G401.6 (cell line): Measurements from ENCODE around the gene LMNA.
A peak's percentile ranks its signal among the peaks of the same experiment; 100 is the strongest.
"Not testable (repeated sequence)": the region's sequence is repeated elsewhere in the genome, so short reads cannot be mapped to it uniquely, and the experiment has no call there.

ENCODE experiments used
- FAIRE-seq: peaks from 2 replicates; lab custom pipeline; 2012; peaks lifted over from hg19 to GRCh38; lab: Jason Lieb, UNC

Gene LMNA

GRCh38 chr1:156122086-156122485 is 7.6 kb downstream of the LMNA start:
- FAIRE-seq: no peak

GRCh38 chr1:156122519-156123355 is 8.2 kb downstream of the LMNA start:
- FAIRE-seq: no peak

DNA sequence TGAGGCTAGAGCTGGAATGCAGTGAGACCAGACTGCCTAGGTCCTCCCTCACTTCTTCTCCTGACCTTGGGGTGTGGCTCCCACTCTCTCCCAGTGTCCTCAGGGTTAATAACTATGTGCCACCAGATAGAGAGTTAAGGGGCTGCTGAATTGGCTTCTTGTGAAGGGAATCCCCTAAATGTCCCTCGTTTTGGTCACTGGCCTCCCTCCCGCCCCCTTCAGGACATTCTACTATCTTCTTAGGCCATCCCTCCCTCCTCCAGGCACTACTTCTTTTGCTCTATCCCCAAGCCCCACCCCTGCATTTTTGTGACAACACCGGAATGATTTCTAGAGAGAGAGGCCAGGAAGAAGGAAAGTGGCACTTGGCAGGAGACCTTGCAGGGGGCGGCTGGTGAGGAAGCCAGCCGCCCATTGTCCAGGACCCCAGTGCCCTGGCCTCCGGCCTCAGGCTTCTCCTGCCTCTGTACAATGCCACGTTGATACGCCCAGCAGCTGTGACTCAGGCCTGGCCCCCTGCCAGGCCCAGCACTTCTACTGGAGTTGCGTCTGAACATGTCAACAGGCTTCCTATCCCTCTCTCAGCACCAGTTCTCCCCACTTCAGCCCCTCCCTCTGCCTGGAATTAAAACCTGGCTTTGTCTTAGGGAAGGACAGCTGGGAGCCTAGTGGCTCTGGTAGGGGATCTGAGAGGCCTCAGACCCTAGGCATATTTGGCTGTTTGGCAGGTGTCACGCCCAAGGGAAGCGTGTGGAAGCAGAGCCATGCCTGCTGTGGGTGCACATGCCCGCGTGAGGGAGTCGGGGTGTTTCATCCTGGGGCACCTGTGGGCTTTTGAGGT is 9.1 kb downstream of the LMNA start:
- peak; percentile 3 for FAIRE-seq

DNA sequence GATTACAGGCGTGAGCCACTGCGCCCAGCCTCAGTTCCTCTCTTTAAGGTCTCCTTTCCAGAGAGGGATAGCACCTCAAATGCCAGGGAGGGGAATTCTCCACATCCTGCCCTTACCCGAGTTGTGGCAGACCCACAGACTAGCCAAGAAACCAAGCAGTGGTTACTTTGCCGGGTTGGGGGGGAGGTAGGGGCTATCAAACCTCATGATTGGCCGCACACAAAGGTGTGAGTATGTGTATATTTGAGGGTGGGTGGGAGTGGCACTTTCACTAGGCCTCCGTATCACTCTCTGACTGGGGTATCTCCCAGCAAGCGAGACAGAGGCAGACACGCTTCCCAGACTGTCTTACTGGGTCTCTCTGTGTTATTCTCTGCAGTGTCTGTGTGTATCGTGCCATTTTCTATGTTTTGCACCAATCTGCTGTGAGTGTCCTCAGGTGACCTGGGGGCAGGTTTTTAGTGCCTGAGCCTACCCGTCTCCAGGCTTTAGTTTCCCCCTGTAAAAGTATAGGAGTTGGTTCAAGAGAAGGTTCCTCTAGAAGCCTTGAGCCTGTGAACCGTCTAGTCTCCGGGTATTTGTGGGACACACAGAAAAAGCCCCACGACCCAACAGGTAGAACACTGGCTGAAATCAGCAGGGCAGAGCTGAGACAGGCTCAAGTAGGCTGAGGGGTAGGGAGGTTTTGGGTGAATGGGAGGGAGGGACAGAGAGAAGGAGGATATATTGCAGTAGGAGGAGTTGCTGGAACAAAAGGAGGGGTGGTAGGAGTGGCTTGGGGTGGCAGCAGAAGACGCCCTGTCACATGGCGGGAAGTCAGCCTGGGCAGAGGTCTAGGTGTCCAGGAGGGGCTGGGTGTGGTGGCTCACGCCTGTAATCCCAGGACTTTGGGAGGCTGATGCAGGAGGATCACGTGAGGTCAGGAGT is 10.3 kb downstream of the LMNA start:
- FAIRE-seq: no peak

DNA sequence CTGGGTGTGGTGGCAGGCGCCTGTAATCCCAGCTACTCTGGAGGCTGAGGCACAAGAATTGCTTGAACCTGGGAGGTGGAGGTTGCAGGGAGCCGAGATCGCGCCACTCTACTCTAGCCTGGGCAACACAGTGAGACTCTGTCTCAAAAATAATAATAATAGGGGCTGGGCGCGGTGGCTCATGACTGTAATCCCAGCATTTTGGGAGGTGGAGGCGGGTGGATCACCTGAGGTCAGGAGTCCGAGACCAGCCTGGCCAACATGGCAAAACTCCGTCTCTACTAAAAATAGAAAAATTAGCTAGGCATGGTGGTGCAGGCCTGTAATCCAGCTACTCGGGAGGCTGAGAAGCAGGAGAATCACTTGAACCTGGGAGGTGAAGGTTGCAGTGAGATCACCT is 11.0 kb downstream of the LMNA start:
- FAIRE-seq: not testable (repeated sequence)

DNA sequence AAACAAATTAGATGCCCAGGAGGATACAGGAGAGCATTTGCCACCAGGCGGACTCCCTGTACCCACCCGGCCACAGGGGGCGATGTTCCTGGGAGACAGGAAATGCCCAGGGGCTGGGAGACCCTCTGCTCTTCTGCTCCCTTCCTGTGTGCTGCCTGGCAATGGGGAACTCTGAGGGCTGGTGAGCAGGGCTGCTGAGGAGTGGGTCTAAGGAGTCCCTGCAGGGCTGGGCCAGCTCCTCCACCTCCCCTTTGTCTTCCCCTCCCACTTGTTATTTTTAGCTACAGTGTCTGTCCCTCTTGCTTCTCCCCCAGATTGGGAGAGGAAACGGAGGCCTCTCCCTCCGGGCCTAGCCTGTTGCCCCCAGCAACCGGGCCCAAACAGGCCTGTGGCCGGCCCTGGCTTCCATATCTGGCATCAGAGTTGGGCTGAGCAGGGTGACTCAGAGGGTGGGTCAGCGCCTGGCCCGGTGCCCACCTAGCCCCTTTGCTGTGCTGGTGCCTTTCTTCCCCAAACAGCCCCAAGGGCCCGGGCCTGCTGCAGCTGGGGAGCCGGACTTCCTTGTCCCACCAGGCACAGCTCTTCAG is 11.6 kb downstream of the LMNA start:
- FAIRE-seq: no peak

- FAIRE-seq: no peak
Measured at GRCh38 chr1:156126630-156127534, 12.4 kb downstream of the LMNA start.

DNA sequence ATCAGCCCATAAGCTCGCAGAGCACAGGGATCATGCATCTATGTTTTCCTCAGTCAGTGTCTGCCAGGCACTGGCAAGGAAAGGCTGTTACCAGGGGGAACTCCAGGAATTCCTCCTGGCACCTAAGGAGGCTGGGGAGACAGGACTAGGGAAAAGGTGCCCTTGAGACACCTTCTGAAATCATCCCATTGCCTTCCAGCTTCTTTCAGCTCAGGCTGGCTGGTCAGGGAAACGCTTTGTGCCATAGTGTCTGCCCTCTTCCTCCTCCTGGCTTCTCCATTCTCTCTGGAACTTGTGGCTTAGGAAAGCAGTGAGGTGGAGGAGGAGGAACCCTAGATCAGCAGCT is 13.8 kb downstream of the LMNA start:
- FAIRE-seq: no peak

DNA sequence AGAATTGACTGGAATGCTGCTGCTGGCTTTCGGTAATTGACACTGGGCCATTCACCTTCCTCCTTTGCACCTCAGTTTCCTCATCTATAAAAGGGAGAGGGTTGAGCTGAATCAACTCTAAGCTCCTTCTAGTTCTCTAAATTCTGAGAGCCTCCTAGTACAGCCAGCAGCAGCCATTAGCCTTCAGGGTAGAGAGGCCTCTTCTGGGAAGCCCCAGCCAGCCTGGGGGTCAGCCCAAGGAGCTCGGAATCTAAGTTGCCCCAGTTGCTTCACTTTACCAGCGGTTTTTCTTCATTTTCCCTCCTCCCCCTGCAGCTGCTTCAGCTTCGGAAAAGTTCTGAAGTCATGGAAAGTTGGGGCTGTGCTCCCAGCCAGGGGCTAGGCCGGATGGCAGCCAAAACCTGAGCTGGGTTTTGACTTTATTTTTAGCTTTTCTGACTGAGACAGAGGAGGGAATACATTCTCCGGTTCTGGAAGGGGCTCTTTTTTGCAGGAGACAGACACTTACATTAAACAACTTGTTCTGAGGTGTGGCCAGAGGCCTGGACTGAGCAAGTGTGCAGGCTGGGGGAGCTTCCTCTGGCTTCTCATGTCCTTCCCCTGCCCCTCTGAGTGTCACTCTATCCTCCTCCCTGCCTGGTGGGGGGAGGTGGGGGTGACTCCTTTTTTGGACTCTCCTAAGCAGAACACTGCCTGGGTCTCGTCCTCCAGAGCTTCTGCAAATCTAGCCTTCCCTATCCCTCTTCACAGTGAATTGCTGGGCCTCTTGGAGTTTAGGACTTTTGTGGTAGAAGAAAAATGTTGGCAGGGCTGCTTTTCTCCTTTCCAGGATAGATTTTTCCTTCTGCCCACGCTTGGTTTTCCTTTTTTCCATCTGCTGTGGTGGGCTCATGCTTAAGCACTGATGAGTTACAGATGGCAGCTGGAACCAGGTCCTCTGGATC is 14.4 kb downstream of the LMNA start:
- FAIRE-seq: no peak

GRCh38 chr1:156129687-156130577 is 15.4 kb downstream of the LMNA start:
- FAIRE-seq: peak; percentile 96

DNA sequence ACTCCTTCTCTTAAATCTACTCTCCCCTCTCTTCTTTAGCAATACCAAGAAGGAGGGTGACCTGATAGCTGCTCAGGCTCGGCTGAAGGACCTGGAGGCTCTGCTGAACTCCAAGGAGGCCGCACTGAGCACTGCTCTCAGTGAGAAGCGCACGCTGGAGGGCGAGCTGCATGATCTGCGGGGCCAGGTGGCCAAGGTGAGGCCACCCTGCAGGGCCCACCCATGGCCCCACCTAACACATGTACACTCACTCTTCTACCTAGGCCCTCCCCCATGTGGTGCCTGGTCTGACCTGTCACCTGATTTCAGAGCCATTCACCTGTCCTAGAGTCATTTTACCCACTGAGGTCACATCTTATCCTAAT is 16.0 kb downstream of the LMNA start:
- FAIRE-seq: no peak

DNA sequence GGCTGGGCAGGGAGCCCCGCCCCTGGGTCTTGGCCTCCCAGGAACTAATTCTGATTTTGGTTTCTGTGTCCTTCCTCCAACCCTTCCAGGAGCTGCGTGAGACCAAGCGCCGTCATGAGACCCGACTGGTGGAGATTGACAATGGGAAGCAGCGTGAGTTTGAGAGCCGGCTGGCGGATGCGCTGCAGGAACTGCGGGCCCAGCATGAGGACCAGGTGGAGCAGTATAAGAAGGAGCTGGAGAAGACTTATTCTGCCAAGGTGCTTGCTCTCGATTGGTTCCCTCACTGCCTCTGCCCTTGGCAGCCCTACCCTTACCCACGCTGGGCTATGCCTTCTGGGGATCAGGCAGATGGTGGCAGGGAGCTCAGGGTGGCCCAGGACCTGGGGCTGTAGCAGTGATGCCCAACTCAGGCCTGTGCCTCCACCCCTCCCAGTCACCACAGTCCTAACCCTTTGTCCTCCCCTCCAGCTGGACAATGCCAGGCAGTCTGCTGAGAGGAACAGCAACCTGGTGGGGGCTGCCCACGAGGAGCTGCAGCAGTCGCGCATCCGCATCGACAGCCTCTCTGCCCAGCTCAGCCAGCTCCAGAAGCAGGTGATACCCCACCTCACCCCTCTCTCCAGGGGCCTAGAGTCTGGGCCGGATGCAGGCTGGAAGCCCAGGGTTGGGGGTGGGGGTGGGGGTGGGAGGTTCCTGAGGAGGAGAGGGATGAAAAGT is 20.4 kb downstream of the LMNA start:
- FAIRE-seq: no peak

GRCh38 chr1:156135930-156136871 is 21.7 kb downstream of the LMNA start:
- no peak for FAIRE-seq

DNA sequence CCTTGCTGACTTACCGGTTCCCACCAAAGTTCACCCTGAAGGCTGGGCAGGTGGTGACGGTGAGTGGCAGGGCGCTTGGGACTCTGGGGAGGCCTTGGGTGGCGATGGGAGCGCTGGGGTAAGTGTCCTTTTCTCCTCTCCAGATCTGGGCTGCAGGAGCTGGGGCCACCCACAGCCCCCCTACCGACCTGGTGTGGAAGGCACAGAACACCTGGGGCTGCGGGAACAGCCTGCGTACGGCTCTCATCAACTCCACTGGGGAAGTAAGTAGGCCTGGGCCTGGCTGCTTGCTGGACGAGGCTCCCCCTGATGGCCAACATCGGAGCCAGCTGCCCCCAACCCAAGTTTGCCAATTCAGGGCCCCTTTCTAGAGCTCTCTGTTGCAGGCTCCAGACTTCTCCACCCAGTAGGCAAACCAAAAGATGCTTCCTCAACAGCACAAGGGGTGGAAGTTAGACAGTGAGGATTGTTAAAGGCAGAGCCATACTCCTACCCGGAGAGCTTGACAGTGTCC is 22.5 kb downstream of the LMNA start:
- FAIRE-seq: no peak

DNA sequence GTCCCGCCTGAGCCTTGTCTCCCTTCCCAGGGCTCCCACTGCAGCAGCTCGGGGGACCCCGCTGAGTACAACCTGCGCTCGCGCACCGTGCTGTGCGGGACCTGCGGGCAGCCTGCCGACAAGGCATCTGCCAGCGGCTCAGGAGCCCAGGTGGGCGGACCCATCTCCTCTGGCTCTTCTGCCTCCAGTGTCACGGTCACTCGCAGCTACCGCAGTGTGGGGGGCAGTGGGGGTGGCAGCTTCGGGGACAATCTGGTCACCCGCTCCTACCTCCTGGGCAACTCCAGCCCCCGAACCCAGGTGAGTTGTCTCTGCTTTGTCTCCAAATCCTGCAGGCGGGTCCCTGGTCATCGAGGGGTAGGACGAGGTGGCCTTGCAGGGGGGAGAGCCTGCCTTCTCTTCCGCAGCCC is 24.0 kb downstream of the LMNA start:
- FAIRE-seq: no peak

DNA sequence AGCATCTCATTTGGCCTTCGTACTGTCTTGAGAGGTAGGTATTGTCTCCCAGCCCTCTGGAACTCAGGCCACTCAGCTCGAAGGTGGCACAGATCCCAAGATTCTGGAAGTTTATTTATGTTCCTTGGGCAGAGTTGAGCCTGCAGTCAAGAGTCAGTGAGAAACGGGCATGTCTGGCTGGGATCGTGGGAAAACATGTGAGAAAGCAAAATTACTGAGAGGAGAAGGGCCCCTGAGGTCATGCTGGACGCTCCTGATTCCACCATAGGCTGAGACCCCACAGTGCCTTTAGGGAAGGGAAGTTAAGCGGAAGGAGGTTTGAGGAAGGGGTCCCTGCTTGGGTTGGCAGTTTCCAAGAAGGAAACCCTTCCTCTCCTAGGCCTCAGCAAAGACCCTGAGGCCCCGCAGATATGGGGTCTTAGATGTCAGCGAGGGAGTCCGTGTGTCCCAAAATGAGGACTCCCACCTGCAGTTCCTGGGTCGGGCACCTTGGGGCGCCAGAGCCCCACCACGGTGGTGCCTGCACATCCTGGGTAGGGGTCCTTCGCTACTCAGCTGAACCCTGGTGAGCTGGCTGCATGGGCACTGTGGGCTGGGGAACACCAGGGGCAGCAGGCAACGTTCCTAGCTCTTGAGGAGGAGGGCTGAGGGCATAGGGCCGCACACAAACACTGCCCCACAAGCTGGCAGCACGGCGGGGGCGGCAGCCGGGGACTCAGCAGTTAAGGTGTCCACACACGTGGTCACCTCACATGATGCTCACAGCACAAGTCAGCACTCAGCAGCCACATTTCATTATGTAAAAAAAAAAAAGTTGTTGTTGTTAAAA is 26.6 kb downstream of the LMNA start:
- FAIRE-seq: no peak
